ENCODE data around the gene CALD1.

The CALD1 gene

GRCh38 chr7:134995239-134996096, 216.0 kb downstream of the CALD1 start:
- TF ChIP-seq CTCF (IDR thresholded peaks at IDR 0.05; ENCODE audit: control insufficient read depth, insufficient read depth, low read depth, low read length, missing control alignments): no peak
- no peak overlapping the region for H3K4me3 ChIP-seq (ENCODE audit: control insufficient read depth, low read depth, low read length)
- DNase-seq (ENCODE audit: low read depth): no peak

GRCh38 chr7:134996097-134996550, 216.7 kb downstream of the CALD1 start:
- no peak for DNase-seq (ENCODE audit: low read depth)
- no peak for TF ChIP-seq CTCF (IDR thresholded peaks at IDR 0.05; ENCODE audit: control insufficient read depth, insufficient read depth, low read depth, low read length, missing control alignments)
- no peak overlapping the region for H3K4me3 ChIP-seq (ENCODE audit: control insufficient read depth, low read depth, low read length)

GRCh38 chr7:134997214-134997885, 217.9 kb downstream of the CALD1 start:
- DNase-seq (ENCODE audit: low read depth): no peak
- TF ChIP-seq CTCF (IDR thresholded peaks at IDR 0.05; ENCODE audit: control insufficient read depth, insufficient read depth, low read depth, low read length, missing control alignments): no peak
- H3K4me3 ChIP-seq (ENCODE audit: control insufficient read depth, low read depth, low read length): no peak overlapping the region

DNA sequence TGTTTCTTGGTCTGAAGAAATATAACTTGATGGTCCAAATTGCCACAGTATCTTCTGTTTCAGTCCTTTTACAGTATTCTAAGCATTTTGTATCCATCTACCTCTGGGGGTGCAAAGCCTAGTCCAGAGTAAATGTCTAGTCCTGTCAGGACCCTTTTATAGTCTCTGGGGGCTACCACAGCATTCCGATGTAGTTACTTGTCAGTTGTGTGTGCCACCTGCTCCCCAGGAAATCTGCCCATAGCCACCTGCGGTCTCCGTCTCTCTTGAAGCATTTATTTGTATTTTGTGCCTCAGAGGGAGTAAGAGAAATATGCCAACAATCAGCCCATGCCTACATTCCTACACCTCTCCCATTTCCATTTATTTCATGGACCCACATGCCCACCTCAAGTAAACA, 219.7 kb downstream of the CALD1 start:
- no peak for DNase-seq (ENCODE audit: low read depth)
- no peak overlapping the region for H3K4me3 ChIP-seq (ENCODE audit: control insufficient read depth, low read depth, low read length)
- TF ChIP-seq CTCF (IDR thresholded peaks at IDR 0.05; ENCODE audit: control insufficient read depth, insufficient read depth, low read depth, low read length, missing control alignments): no peak

- no peak overlapping the region for H3K4me3 ChIP-seq (ENCODE audit: control insufficient read depth, low read depth, low read length)
- DNase-seq (ENCODE audit: low read depth): no peak
- TF ChIP-seq CTCF (IDR thresholded peaks at IDR 0.05; ENCODE audit: control insufficient read depth, insufficient read depth, low read depth, low read length, missing control alignments): no peak
Measured at GRCh38 chr7:135001390-135002165, 222.1 kb downstream of the CALD1 start.

DNA sequence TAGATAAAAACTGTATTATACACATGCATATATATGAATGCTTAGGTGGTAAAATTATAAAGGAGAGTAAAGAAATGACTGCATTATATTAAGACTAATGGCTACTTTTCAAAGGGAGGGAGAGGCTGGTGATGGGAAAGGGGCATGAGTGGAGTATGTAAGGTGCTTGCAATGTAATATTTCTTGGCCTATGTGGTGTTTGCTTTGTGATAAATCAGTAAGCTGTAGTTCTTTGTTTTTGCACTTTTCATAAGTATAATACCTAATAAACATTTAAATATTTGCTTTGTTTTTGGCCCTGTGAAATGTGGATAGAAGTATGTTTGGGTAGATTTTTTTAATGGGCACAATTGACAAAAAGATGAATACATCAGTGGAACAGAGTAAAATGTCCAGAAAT, 232.8 kb downstream of the CALD1 start:
- no peak for TF ChIP-seq CTCF (IDR thresholded peaks at IDR 0.05; ENCODE audit: control insufficient read depth, insufficient read depth, low read depth, low read length, missing control alignments)
- no peak overlapping the region for H3K4me3 ChIP-seq (ENCODE audit: control insufficient read depth, low read depth, low read length)
- DNase-seq (ENCODE audit: low read depth): no peak
